ENCODE data around the gene METTL27.

DNA sequence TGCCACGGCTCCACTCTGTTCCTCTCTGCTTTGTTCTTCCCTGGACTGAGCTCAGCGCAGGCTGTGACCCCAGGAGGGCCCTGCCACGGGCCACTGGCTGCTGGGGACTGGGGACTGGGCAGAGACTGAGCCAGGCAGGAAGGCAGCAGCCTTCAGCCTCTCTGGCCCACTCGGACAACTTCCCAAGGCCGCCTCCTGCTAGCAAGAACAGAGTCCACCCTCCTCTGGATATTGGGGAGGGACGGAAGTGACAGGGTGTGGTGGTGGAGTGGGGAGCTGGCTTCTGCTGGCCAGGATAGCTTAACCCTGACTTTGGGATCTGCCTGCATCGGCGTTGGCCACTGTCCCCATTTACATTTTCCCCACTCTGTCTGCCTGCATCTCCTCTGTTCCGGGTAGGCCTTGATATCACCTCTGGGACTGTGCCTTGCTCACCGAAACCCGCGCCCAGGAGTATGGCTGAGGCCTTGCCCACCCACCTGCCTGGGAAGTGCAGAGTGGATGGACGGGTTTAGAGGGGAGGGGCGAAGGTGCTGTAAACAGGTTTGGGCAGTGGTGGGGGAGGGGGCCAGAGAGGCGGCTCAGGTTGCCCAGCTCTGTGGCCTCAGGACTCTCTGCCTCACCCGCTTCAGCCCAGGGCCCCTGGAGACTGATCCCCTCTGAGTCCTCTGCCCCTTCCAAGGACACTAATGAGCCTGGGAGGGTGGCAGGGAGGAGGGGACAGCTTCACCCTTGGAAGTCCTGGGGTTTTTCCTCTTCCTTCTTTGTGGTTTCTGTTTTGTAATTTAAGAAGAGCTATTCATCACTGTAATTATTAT lies 10.3 kb downstream of the METTL27 start:
- TF ChIP-seq, protein P1, sequence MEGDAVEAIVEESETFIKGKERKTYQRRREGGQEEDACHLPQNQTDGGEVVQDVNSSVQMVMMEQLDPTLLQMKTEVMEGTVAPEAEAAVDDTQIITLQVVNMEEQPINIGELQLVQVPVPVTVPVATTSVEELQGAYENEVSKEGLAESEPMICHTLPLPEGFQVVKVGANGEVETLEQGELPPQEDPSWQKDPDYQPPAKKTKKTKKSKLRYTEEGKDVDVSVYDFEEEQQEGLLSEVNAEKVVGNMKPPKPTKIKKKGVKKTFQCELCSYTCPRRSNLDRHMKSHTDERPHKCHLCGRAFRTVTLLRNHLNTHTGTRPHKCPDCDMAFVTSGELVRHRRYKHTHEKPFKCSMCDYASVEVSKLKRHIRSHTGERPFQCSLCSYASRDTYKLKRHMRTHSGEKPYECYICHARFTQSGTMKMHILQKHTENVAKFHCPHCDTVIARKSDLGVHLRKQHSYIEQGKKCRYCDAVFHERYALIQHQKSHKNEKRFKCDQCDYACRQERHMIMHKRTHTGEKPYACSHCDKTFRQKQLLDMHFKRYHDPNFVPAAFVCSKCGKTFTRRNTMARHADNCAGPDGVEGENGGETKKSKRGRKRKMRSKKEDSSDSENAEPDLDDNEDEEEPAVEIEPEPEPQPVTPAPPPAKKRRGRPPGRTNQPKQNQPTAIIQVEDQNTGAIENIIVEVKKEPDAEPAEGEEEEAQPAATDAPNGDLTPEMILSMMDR (IDR thresholded peaks at IDR 0.05) = no peak
- TF ChIP-seq EP300 (IDR thresholded peaks at IDR 0.05) = no peak
- no peak for TF ChIP-seq POLR2A (IDR thresholded peaks at IDR 0.05)
- TF ChIP-seq POLR2AphosphoS5 (IDR thresholded peaks at IDR 0.05) = peak in 2 of 3 donors; percentile 50 to 65

All from stomach (tissue), 4 donors.